Right cardiac atrium (tissue), 5 donors: ENCODE results near the gene SPDEF. TPM values are rescaled to one million over a fixed set of nuclear protein-coding genes. Genes with fewer than 3 reads are reported as not detected.
A peak's percentile ranks its signal among the peaks of the same experiment; 100 is the strongest.

ENCODE experiments used
- ATAC-seq, 2 donors: fragments of 200-7000 bp; cut with Tn5 transposase; one replicate each; pipeline versions ENCODE4 v1.8.0 to v1.9.1; 2020; ENCODE audit warnings: moderate library complexity in 2 of 2, mild to moderate bottlenecking in 1 of 2
- DNase-seq, 3 donors: peaks; one replicate each; pipeline ENCODE4 v3.0.0-alpha.2; 2020
- H3K27ac ChIP-seq: one replicate; pipeline ENCODE4 v1.5.1; 2013; ENCODE audit warnings: mild to moderate bottlenecking, low read length, control low read depth, moderate library complexity
- H3K27me3 ChIP-seq: one replicate; pipeline ENCODE4 v1.6.1; 2013; ENCODE audit not compliant: control insufficient read depth, insufficient read depth
- H3K4me1 ChIP-seq: one replicate; pipeline ENCODE4 v1.6.1; 2013; ENCODE audit warnings: low read length; ENCODE audit not compliant: control insufficient read depth, insufficient read depth
- H3K4me3 ChIP-seq: one replicate; pipeline ENCODE4 v1.5.1; 2013; ENCODE audit warnings: low read length, control low read depth
- H3K9me3 ChIP-seq: one replicate; pipeline ENCODE4 v1.6.1; 2013; ENCODE audit warnings: low read length; ENCODE audit not compliant: control insufficient read depth
- WGBS: extraction: QIAGEN DNeasy Blood & Tissue Kit; methylation state at CpG from one replicate; pipeline ENCODE4 v1.1.7; 2013; 5-methylcytosine and 5-hydroxymethylcytosine counted together
- intact Hi-C, 4 donors: fragments of 100-400 bp; cut with DNase I; formaldehyde crosslinking; loops; one replicate each; pipeline versions ENCODE4 v1.11.0 to v1.14.0; 2022 to 2023
- polyA plus RNA-seq: library from polyadenylated mRNA; stranded (reverse); fragments of 200-250 nt; gene quantifications from one replicate; pipeline ENCODE4 v1.2.3, GENCODE V29; 2013
- total RNA-seq, 4 donors: library from RNA; stranded (reverse); fragmentation: NEBNext Ultra II Directional; extraction: Animal tissue kit (Norgen Biotek cat#: 25700); gene quantifications; one replicate each; pipeline ENCODE4 v1.2.1, GENCODE V29; 2021
- donor health status: healthy with polysubstance abuse.
- donor health status: DM: no; HTN: yes; CAD: no.
- donor health status: DM: no; HTN: no; CAD: no.
- donor health status: DM: no; HTN: yes; CAD: no; lungs with severe emphysema.
- donor health status: DM: yes; HTN: yes; CAD: no.

SPDEF gene
- total and polyA plus RNA-seq, 5 donors = 0.11 to 0.17 (median 0.14) TPM; not detected in 2

DNA sequence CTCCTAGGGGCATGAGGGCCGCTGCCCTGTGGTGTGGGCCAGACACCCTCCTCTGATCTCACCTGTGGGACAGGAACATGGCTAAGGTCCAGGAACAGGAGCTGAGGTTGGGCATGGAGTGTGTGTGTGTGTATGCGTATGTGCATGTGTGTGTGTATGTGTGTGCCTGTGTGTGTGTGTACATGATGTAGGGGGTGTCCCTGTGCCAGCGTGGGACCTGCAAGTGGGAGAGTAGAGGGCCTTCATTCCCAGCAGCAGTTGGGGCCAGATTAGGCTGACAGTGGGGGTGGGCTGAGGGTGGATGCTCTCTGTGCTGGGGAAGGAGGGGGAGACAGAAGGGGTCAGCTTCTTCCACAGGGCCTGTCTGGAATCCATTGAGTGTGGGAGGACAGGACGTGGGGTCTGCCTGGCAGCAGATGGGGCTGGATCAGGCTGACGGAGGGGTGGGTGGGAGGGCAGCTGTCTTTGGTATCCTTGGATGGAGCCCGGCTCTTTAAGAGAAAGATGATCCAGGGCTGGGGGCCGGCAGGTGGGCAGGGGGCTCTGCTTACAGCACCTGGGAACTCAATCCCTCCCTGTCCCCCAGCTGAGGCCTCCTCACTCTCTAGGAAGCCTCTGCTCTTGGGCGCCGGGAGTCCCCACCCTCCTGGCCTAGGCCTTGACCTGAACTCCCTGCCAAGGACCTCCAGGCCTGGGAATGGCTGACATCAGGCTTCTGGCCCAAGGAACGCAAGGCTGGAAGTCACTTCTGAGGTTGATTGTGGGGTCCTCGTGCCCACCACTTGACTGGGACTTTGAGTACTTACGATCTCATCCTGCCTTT is 44.0 kb downstream of the SPDEF start:
- WGBS = 64% methylated on average over 12 of the region's 12 CpGs
- Histone ChIP-seq H3K9me3 (no peaks in the 10 kb centered on the region), H3K4me3 (no peak overlapping the region), H3K27ac (no peak overlapping the region), H3K27me3 (no peaks in the 10 kb centered on the region), H3K4me1 (no peaks in the 10 kb centered on the region)
- ATAC-seq (no peak), DNase-seq (peak in 1 of 3 donors; percentile 41)
- intact Hi-C loops = no loop called here

DNA sequence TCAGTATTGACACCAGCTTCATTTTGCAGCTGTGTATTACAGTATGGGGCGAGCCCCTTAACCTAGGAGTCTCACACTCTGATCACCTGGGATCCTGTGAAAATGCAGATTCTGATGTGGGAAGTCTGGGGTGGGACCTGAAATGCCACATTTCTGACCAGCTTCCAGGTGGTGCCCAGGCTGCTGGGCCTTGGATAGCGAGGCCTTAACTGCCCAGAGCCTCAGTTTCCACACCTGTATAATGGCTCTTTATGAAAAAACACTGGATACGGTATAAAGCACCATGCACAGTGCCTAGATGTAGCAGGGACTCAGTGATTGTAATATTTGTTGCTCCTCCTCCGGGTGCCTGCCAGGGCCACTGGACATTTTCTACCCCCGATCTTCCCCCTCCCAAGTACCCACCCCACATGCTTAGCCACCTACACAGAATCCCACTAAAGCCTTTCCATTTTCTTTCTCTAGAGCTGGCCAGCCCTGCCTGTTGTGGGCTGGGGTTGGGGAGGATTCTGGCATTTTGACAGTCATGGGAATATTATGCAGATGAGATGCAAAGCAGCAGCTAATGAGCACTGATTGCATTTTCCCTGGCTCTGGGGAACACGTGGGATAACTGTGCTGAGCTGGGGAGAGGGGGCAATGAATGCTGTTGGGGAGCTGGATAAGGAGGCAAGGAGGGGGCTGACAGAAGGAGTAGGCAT is 44.8 kb downstream of the SPDEF start:
- WGBS = 74% methylated on average over 6 of the region's 6 CpGs
- H3K9me3 ChIP-seq = no peaks in the 10 kb centered on the region
- no peak overlapping the region for H3K4me3 ChIP-seq
- ATAC-seq = no peak
- H3K27ac ChIP-seq = no peak overlapping the region
- H3K27me3 ChIP-seq = no peaks in the 10 kb centered on the region
- intact Hi-C loops = no loop called here
- DNase-seq = no peak
- H3K4me1 ChIP-seq = no peaks in the 10 kb centered on the region

DNA sequence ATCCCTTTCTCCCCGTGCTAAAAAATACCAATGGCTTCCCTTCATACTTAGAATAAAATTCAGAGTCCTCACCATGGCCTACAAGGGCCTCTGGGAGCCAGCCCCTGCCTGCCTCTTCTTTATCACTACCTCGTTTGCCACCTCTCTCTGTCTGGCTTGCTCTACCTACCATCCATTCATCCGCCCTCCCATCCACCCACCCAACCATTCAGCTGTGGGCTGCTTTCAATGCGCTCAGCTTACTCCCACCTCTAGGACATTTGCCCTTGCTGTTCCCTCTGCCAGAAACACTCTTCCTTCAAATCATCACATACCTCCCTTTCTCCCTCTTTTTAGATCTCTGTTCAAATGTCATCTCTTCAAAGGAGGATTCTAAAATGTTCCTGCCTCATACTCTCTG is 45.8 kb downstream of the SPDEF start:
- intact Hi-C loops = no loop called here
- no peaks in the 10 kb centered on the region for H3K27me3 ChIP-seq
- H3K9me3 ChIP-seq = no peaks in the 10 kb centered on the region
- H3K4me3 ChIP-seq = no peak overlapping the region
- WGBS = 84% methylated on average over 4 of the region's 4 CpGs
- H3K4me1 ChIP-seq = no peaks in the 10 kb centered on the region
- ATAC-seq = no peak
- peak in 1 of 3 donors; percentile 6 for DNase-seq
- no peak overlapping the region for H3K27ac ChIP-seq

DNA sequence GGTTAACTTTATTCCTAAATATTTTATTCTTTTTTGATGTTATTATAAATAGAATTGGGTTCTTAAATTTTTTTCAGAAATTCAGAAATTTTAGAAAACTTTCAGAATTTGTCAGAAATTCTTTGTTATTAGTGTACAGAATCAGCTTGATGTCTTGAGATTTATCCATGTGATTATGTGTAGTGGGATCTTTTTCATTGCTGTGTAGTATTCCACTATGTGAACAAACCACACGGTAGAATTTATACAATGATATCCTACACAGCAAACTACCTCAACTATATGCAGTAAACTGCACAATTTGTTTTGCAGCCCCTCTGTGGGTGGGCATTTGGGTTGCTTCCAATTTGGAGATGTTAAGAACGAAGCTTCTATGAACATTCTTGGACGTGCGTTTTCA is 46.3 kb downstream of the SPDEF start:
- H3K27me3 ChIP-seq = no peaks in the 10 kb centered on the region
- WGBS = 97% methylated on average over 4 of the region's 4 CpGs
- intact Hi-C loops = no loop called here
- no peak for DNase-seq
- no peak overlapping the region for H3K27ac ChIP-seq
- no peaks in the 10 kb centered on the region for H3K9me3 ChIP-seq
- ATAC-seq = no peak
- no peaks in the 10 kb centered on the region for H3K4me1 ChIP-seq
- H3K4me3 ChIP-seq = no peak overlapping the region

DNA sequence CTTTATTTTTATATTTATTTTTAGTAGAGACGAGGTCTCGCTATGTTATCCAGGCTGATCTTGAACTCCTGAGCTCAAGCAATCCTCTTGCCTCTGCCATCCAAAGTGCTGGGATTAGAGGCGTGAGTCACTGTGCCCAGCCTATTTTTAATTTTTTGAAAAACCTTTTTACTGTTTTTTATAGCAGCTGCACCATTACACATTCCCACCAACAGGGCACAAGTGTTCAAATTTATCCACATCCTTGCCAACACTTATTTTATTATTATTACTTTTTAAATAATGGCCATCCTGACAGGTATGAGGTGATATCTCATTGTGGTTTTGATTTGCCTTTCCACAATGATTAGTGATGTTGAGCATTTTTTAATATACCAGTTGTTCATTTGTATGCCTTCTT is 47.7 kb downstream of the SPDEF start:
- intact Hi-C loops = no loop called here

DNA sequence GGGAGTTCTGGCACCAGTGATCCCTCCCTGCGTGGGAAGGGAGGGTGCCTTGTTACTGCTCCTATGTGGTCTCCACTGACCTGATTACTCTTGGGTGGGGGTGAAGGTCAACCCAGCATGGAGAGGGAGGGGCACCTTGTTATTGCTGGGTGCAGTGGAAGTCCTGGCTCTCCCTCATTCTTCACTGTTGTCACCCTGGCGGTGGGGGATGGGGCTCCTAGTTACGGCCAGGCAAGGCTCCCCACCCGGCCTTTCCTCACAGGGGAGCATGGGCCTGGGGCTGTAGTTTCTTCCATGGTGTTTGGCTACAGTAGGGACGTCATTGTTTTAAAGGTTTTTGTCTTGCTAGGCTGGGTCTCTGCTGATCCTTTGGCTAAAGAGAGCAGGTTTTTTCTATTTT is 49.4 kb downstream of the SPDEF start:
- H3K9me3 ChIP-seq = no peaks in the 10 kb centered on the region
- intact Hi-C loops = no loop called here
- ATAC-seq = no peak
- no peaks in the 10 kb centered on the region for H3K4me1 ChIP-seq
- DNase-seq = peak in 1 of 3 donors; percentile 7
- no peak overlapping the region for H3K4me3 ChIP-seq
- no peak overlapping the region for H3K27ac ChIP-seq
- WGBS = 58% methylated on average over 5 of the region's 5 CpGs
- H3K27me3 ChIP-seq = no peaks in the 10 kb centered on the region

More for the DNA sequence above, 47.7 kb downstream of the SPDEF start:
- Histone ChIP-seq H3K4me3 (no peak overlapping the region), H3K27ac (no peak overlapping the region), H3K9me3 (no peaks in the 10 kb centered on the region), H3K4me1 (no peaks in the 10 kb centered on the region), H3K27me3 (no peaks in the 10 kb centered on the region)
- no peak for DNase-seq
- no peak for ATAC-seq
- WGBS = 94% methylated on average over 3 of the region's 3 CpGs

DNA sequence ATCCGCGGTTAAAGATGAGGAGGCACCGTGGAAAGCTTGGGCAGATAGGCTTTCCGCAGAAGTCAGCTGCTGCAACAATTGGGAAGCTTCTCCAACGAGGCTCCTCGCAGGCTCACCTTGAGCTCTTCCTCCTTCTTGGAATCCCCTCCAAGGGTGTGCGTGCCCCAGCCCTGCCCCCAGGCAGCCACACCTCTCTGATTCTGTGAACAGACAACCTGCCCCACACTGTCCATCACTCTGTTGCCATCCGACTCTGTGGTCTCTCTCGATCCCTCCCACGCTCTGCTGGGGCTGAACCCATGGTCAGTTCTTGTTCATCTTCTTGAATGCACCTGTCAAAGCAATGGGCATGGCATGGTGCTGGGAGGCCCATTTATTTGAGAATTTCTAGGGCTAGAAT is 58.7 kb downstream of the SPDEF start:
- Histone ChIP-seq H3K4me1 (no peaks in the 10 kb centered on the region), H3K27me3 (no peaks in the 10 kb centered on the region), H3K9me3 (no peaks in the 10 kb centered on the region), H3K27ac (no peak overlapping the region), H3K4me3 (no peak overlapping the region)
- WGBS = 82% methylated on average over 10 of the region's 10 CpGs
- DNase-seq = no peak
- intact Hi-C loops = no loop called here
- no peak for ATAC-seq

DNA sequence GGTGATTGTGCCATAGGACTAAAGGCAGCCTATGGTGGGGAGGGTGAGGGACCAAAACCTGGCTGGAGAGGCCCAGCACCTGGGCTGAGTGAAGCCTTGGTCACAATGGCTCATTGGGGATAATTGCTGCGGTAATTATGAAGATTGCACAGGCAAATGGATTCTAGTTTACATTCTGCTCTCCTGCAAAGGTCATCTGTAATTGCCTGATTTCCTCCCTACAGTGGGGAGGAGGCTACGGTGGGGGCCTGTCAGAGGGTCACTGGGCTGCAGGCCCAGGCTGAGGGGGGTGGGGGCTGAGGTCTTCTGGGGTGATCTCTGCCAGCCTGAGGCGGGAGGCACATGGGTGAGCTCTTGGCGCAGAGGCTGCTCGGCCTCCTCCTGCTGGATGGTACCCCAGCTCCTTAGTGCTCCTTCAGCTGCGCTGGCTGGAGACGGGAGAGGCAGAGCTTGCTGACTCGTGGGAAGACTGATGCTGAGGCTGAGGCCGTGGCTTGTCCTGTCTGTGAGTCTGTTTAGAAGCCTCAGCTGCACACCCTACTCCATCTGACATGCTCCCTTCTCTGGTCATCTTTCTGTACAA is 59.9 kb downstream of the SPDEF start:
- intact Hi-C loops = no loop called here
- no peak overlapping the region for H3K4me3 ChIP-seq
- DNase-seq (no peak), ATAC-seq (no peak)
- no peaks in the 10 kb centered on the region for H3K4me1 ChIP-seq
- H3K9me3 ChIP-seq = no peaks in the 10 kb centered on the region
- WGBS = 63% methylated on average over 9 of the region's 9 CpGs
- H3K27me3 ChIP-seq = no peaks in the 10 kb centered on the region
- H3K27ac ChIP-seq = no peak overlapping the region

DNA sequence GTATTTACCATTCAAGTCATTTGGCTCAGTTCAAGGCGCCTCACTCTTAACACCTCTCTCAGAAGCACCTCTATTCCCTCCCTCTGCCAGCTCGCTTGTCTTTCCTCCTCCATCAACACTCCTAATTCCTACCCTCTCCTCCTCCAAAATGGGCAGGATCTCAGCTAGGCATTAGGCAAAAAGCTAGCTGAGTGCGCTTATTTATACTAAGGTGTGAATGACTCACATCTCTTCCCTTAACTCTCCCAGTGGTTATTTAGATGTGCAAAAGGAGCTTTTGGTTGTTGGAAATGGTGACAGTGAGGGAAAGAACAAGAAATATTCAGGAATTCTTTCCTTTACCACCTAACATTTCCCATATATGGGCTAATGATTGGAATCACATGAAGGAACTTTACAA is 61.2 kb downstream of the SPDEF start:
- ATAC-seq = no peak
- no peak overlapping the region for H3K4me3 ChIP-seq
- 87% methylated on average over 3 of the region's 3 CpGs for WGBS
- no peaks in the 10 kb centered on the region for H3K9me3 ChIP-seq
- H3K4me1 ChIP-seq = no peaks in the 10 kb centered on the region
- H3K27me3 ChIP-seq = no peaks in the 10 kb centered on the region
- intact Hi-C loops = no loop called here
- DNase-seq = no peak
- H3K27ac ChIP-seq = no peak overlapping the region

DNA sequence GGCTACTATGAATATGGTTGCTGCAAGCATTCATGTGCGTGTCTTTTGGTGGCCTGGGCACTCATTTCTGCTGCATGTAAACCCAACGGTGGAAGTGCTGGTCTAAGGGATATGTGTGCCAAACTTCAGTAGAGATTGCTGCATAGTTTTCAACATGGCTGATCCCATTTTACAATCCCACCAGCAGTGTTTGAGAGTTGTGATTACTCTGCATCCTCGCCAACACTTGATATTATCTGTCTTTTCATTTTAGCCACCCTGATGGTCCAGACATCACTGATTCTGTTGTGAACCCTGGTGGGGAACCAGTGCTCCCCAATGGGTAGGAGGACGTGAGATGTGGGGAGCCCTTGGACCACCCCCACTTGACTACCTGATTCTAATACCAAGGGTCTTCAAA is 62.8 kb downstream of the SPDEF start:
- intact Hi-C loops = no loop called here
- Histone ChIP-seq H3K27ac (no peak overlapping the region), H3K9me3 (no peaks in the 10 kb centered on the region), H3K4me1 (no peaks in the 10 kb centered on the region), H3K4me3 (no peak overlapping the region), H3K27me3 (no peaks in the 10 kb centered on the region)
- ATAC-seq (no peak), DNase-seq (no peak)
- 83% methylated on average over 4 of the region's 4 CpGs for WGBS

DNA sequence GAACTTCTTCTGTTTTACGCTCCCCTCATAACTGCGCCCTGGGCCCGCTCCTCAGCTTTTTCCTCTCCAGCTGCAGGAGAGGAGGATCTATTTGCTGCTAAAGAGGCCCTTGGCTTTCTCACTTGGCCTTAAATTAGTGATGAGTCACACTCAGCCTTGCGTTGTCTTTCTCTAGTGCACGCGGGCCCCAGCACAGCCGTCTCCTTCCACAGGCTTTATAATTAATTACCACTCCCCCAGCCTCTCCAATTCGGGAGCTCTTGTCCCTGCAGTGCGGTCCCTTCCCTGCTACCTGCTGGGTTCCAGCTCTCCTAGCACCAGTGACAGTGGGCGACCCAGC is 65.1 kb downstream of the SPDEF start:
- H3K27ac ChIP-seq = no peak overlapping the region
- intact Hi-C loops = no loop called here
- 45% methylated on average over 10 of the region's 10 CpGs for WGBS
- H3K27me3 ChIP-seq = no peaks in the 10 kb centered on the region
- DNase-seq = no peak
- no peak overlapping the region for H3K4me3 ChIP-seq
- H3K4me1 ChIP-seq = no peaks in the 10 kb centered on the region
- no peaks in the 10 kb centered on the region for H3K9me3 ChIP-seq
- ATAC-seq = peak; percentile 10 to 11
